Liver (tissue), 9 donors: ENCODE data around the gene FAM131B. TPM values are rescaled to one million over a fixed set of nuclear protein-coding genes. Genes with fewer than 3 reads are reported as not detected.

ENCODE experiments used
- DNase-seq: peaks from one replicate; pipeline ENCODE4 v3.0.0-alpha.2; 2017; ENCODE audit warnings: low spot score
- H3K27ac ChIP-seq, 2 donors: one replicate each; pipeline ENCODE4 v1.7.0; 2013; ENCODE audit warnings: inconsistent platforms in 2 of 2, low read length in 2 of 2, control low read depth in 1 of 2, low read depth in 1 of 2, mild to moderate bottlenecking in 1 of 2
- H3K27me3 ChIP-seq, 4 donors: one replicate each; pipeline versions ENCODE4 v1.6.1 to v1.7.0; 2013; ENCODE audit warnings: low read length in 3 of 4, inconsistent platforms in 1 of 4, mild to moderate bottlenecking in 1 of 4, moderate library complexity in 1 of 4; ENCODE audit not compliant: control insufficient read depth in 4 of 4, insufficient read depth in 4 of 4
- H3K36me3 ChIP-seq, 4 donors: one replicate each; pipeline versions ENCODE4 v1.6.1 to v1.7.0; 2013; ENCODE audit warnings: low read length in 3 of 4, mild to moderate bottlenecking in 3 of 4, low read depth in 1 of 4, moderate library complexity in 1 of 4; ENCODE audit not compliant: control insufficient read depth in 4 of 4, insufficient read depth in 3 of 4
- H3K4me1 ChIP-seq, 4 donors: one replicate each; pipeline versions ENCODE4 v1.6.1 to v1.7.0; 2013; ENCODE audit warnings: low read length in 3 of 4, mild to moderate bottlenecking in 3 of 4, moderate library complexity in 1 of 4; ENCODE audit not compliant: control insufficient read depth in 4 of 4, insufficient read depth in 4 of 4
- H3K4me3 ChIP-seq, 3 donors: one replicate each; pipeline versions ENCODE4 v1.6.1 to v1.7.0; 2013; ENCODE audit warnings: low read length in 3 of 3, control low read depth in 1 of 3, low read depth in 1 of 3, mild to moderate bottlenecking in 1 of 3
- H3K9ac ChIP-seq, 2 donors: one replicate each; pipeline ENCODE4 v1.7.0; 2013; ENCODE audit warnings: low read length in 2 of 2, mild to moderate bottlenecking in 2 of 2, moderate library complexity in 2 of 2, control low read depth in 1 of 2, low read depth in 1 of 2
- H3K9me3 ChIP-seq, 4 donors: one replicate each; pipeline versions ENCODE4 v1.6.1 to v1.7.0; 2013; ENCODE audit warnings: low read length in 3 of 4; ENCODE audit not compliant: control insufficient read depth in 4 of 4
- FOXA1 ChIP-seq: IDR thresholded peaks from 2 replicates; pipeline ENCODE4 v1.6.1; 2016; ENCODE audit warnings: antibody characterized with exemption
- GABPA ChIP-seq, 2 donors: IDR thresholded peaks in 1 of 2; conservative IDR thresholded peaks in 1 of 2; 2 replicates each; pipeline ENCODE4 v1.6.1; 2016; ENCODE audit warnings: antibody characterized with exemption in 2 of 2, mild to moderate bottlenecking in 1 of 2, moderate library complexity in 1 of 2
- HNF4A ChIP-seq, 2 donors: conservative IDR thresholded peaks; 2 replicates each; pipeline ENCODE4 v1.6.1; 2016; ENCODE audit warnings: antibody characterized with exemption in 2 of 2, mild to moderate bottlenecking in 2 of 2
- HNF4G ChIP-seq: IDR thresholded peaks from 2 replicates; pipeline ENCODE4 v1.6.1; 2016; ENCODE audit warnings: antibody characterized with exemption
- JUND ChIP-seq, 2 donors: IDR thresholded peaks; 2 replicates each; pipeline ENCODE4 v1.6.1; 2016; ENCODE audit warnings: antibody characterized with exemption in 2 of 2
- TAF1 ChIP-seq: conservative IDR thresholded peaks from 2 replicates; pipeline ENCODE4 v1.6.1; 2016; ENCODE audit warnings: antibody characterized with exemption, mild to moderate bottlenecking
- YY1 ChIP-seq: IDR thresholded peaks from 2 replicates; pipeline ENCODE4 v1.6.1; 2016; ENCODE audit warnings: antibody characterized with exemption, mild to moderate bottlenecking
- WGBS: extraction: QIAGEN DNeasy Blood & Tissue Kit; methylation state at CpG from one replicate; pipeline ENCODE4 v1.1.7; 2013; 5-methylcytosine and 5-hydroxymethylcytosine counted together
- polyA plus RNA-seq, 2 donors: library from polyadenylated mRNA; stranded (reverse) in 1 of 2; unstranded in 1 of 2; fragments of 200-250 nt in 1 of 2; fragments of >200 nt in 1 of 2; fragmentation: Nextera tagmentation in 1 of 2; extraction: Ambion mirVana in 1 of 2; gene quantifications; one replicate each; pipeline versions ENCODE4 v1.2.1 to v1.2.3, GENCODE V29; 2013 to 2015
- total RNA-seq, 2 donors: library from RNA; depleted of rRNA; stranded (reverse); fragments of >200 nt; gene quantifications; one replicate each; pipeline ENCODE4 v1.2.3, GENCODE V29; 2014
- TF ChIP-seq, protein P1 (sequence below): IDR thresholded peaks from 2 replicates; pipeline ENCODE4 v1.6.1; 2016; ENCODE audit warnings: antibody characterized with exemption
- TF ChIP-seq, protein P2 (sequence below): fragments of 150-350 bp; IDR thresholded peaks from 2 replicates; pipeline ENCODE4 v1.5.1; 2017; ENCODE audit warnings: improper control_type of control experiment, low read depth, low read length; ENCODE audit not compliant: missing input control
- donor health status: healthy.
- donor health status: healthy.
- donor health status: healthy.
- donor health status: healthy.
- donor health status: healthy.

FAM131B gene
- total and polyA plus RNA-seq, 4 donors, result 0.06 to 0.14 (median 0.08) TPM; not detected in 1

DNA sequence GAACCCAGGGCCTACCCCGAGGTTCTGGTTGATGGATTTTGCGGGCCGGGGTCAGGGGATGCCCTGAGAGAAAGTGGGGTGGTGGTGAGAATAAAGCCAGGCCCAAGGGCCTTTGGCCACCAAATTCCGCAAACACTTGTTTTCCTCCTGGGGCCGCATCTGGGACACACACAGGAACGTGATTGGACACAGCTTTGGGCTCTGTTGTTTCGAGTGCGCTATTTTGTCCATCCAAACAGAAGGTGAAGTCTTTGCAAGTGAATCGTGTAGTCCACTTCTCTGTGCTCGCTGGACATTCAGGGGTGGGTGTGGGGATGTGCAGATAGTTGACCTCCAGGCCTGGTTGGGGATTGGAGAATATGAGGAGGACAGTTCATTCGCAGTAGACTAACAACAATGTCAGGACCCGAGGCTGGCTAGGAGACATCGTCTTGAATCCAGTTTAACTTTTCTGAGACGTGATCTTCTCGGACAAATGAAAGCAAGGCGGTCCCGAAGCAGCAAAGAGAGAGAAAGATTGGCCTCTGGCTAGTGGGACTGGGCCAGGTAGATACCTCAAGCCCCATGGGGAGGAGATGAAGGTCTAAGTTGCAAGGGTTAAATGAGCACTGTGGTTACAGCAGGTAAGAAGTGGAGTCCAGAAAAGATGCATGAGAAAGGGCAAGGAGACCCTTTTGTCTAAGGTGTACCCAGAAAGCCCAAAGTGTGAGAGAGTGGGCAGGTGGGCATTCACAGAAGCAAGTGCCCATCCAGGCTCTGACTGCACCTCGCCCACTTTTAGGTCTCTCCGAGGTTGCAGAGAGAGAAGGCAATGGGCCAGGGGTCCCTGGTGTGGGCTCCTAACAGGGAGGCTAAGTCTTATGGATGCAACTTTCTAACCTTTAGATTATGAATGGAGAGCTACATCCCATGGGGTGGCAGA is 764 bp upstream of the FAM131B start:
- Histone ChIP-seq H3K4me1 (peaks cover 3 to 9% (median 7%) of the 10 kb centered on the region in 4 donors), H3K36me3 (no peaks in the 10 kb centered on the region), H3K9me3 (no peaks in the 10 kb centered on the region), H3K27me3 (peaks cover 0 to 6% (median 2%) of the 10 kb centered on the region in 4 donors), H3K4me3 (peak overlapping the region in 1 of 3 donors; percentile 64), H3K9ac (no peak overlapping the region), H3K27ac (no peak overlapping the region)
- TF ChIP-seq TAF1 (no peak), FOXA1 (no peak), YY1 (no peak)
- no peak for DNase-seq
- 56% methylated on average over 19 of the region's 19 CpGs for WGBS

DNA sequence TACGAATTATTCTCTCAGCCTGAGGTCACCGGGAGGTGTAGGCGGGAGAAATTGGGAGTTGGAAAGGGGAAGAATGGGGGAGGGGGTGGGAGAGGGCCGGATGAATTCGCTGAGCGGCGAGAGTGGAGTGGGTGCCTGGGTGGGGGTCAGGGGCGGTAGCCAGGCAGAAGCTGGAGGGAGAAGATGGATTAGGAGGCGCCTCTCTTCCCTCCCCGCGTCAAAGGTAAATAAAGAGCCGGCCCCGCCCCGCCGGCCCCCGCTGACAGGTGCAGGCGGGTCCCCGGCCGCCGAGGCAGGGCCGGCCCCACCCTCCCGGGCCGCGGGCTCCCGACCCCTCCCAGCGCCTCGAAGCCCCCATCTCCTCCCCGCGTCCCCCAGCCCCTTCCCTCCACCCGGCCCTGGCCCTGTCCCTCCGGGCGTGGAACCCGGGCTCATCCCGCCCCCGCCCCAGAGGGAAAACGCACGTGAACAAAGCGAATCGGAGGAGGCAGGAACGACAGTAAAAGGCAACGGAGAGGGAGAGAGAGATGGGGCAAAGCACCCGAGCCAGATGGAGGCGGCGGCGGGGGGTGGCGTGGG is 872 bp downstream of the FAM131B start:
- no peak for DNase-seq
- Histone ChIP-seq H3K4me3 (peak overlapping the region in 1 of 3 donors; percentile 64), H3K27me3 (peaks cover 0 to 6% (median 2%) of the 10 kb centered on the region in 4 donors), H3K27ac (no peak overlapping the region), H3K36me3 (no peaks in the 10 kb centered on the region), H3K4me1 (peaks cover 3 to 9% (median 7%) of the 10 kb centered on the region in 4 donors), H3K9ac (no peak overlapping the region), H3K9me3 (no peaks in the 10 kb centered on the region)
- TF ChIP-seq HNF4A (conservative IDR thresholded peaks at IDR 0.05), result no peak
- no peak for TF ChIP-seq TAF1
- TF ChIP-seq GABPA (IDR thresholded peaks at IDR 0.05 in 1 of 2, conservative IDR thresholded peaks at IDR 0.05 in 1 of 2), result no peak
- TF ChIP-seq JUND (IDR thresholded peaks at IDR 0.05), result no peak
- 5% methylated on average over 46 of the region's 46 CpGs for WGBS

DNA sequence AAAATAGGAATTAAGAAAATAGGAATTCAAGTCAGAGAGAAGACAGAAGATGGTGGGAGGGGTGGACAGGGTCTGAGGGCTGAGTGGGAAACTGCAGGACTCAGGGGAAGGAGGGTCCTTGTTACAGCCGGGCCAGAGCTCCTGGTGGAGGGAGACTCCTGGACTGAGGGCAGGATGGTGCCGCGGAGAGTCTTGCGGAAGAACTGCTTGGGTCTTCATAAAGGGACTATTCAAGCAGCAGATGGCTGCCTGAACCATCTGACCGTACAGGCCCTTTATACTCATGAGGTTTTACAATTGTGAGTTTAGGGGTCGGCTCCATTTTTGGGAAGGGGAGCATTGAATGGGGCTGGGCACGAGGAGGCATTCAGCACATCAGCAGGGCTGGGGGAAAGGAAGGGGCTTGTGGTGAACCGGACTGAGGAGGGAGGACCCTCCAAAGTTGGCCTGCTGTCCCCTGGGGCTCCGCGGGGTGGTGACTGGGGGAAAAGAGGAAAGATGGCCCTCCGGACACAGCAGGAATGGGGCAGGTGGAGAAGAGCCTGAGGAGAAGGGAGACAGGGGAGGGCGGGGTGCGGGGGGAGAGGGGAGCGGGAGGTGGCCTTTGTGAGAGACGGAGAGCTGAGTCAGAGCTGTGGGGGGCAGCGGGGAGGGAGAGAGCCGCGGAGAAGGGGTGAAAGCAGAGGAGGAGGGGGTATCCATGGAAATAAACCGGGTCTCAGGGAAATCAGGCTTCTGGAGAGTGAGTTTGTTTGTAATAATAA is 1.5 kb downstream of the FAM131B start:
- Histone ChIP-seq H3K9ac (no peak overlapping the region), H3K27ac (no peak overlapping the region), H3K27me3 (peaks cover 0 to 6% (median 2%) of the 10 kb centered on the region in 4 donors), H3K4me1 (peaks cover 3 to 9% (median 7%) of the 10 kb centered on the region in 4 donors), H3K4me3 (no peak overlapping the region), H3K36me3 (no peaks in the 10 kb centered on the region), H3K9me3 (no peaks in the 10 kb centered on the region)
- DNase-seq, result no peak
- TF ChIP-seq, protein P1, sequence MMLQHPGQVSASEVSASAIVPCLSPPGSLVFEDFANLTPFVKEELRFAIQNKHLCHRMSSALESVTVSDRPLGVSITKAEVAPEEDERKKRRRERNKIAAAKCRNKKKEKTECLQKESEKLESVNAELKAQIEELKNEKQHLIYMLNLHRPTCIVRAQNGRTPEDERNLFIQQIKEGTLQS, result no peak
- TF ChIP-seq GABPA (IDR thresholded peaks at IDR 0.05 in 1 of 2, conservative IDR thresholded peaks at IDR 0.05 in 1 of 2), result no peak
- TF ChIP-seq, protein P2, sequence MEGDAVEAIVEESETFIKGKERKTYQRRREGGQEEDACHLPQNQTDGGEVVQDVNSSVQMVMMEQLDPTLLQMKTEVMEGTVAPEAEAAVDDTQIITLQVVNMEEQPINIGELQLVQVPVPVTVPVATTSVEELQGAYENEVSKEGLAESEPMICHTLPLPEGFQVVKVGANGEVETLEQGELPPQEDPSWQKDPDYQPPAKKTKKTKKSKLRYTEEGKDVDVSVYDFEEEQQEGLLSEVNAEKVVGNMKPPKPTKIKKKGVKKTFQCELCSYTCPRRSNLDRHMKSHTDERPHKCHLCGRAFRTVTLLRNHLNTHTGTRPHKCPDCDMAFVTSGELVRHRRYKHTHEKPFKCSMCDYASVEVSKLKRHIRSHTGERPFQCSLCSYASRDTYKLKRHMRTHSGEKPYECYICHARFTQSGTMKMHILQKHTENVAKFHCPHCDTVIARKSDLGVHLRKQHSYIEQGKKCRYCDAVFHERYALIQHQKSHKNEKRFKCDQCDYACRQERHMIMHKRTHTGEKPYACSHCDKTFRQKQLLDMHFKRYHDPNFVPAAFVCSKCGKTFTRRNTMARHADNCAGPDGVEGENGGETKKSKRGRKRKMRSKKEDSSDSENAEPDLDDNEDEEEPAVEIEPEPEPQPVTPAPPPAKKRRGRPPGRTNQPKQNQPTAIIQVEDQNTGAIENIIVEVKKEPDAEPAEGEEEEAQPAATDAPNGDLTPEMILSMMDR, result no peak
- no peak for TF ChIP-seq HNF4G
- 50% methylated on average over 19 of the region's 19 CpGs for WGBS
